Activated CD8-positive, alpha-beta memory T cell treated with anti-CD3 and anti-CD28 coated beads, Interleukin-2, amount 50 U/mL, for 24 hours (primary cell): ENCODE results near the gene RPS27.
"Not testable (repeated sequence)": the region's sequence is repeated elsewhere in the genome, so short reads cannot be mapped to it uniquely, and the experiment has no call there.

Experiments used
- DNase-seq: peaks from one replicate; pipeline ENCODE4 v3.0.0-alpha.2; 2020; ENCODE audit errors: extremely low read depth

RPS27 gene

DNA sequence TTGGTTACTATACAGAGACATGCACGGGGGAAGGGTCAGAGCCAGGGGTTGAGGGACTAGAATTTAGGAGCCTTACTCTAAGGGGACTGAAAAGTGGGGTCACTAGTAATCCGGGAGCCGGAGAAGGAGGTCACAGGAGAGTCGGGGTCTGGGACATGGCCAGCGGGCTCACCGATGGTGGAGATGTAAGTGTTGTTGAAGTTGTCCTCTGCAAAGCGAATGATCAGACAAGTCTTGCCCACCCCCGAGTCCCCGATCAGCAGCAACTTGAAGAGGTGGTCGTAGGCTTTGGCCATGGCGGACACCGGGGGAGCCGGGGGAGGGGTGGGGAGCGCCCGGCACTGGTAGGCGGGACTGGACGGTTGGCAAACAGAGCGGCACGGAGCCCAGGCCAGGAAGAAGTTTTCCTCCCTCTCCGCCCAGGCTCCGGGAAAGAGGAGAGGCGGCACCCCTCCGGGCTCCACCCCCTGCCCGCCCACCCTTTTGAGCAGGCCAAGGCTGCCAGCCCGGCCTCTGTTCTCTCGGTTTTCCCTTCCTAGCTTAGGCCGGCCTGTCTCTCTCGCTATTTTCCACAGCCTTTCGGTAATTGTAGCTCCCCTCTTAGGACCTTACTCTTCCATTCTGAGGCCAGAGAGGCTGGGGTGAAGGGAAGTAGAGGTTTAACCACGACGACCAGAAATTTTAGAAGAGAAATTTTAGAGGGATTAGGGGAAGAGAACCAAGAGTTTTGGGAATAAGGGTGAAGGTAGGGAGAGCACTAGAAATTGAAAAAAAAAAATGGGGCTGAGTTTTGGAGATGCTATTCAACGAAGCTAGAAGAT lies 4.4 kb upstream of the RPS27 start, which contains the start of gene RAB13:
Gene RAB13 (minus strand): TSS at position 399 of the 821 bp plus-strand sequence. CDS start 103 bp downstream, at position 296.
- no peak for DNase-seq

DNA sequence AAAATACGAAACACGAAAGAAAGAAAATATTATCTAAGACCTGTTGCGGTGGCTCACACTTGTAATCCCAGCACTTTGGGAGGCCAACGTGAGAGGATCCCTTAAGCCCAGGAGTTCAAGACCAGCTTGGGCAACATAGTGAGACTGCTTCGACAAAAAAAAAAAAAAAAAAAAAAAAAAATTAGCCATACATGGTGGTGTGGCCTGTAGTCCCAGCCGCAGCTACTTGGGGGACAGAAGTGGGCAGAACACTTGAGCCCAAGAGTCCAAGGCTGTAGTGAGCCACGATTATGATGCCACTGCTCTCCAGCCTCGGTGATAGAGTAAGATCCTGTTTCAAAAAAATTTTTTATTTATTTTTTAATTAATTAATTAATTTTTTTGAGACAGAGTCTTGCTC lies 2.9 kb upstream of the RPS27 start:
- no peak for DNase-seq

DNA sequence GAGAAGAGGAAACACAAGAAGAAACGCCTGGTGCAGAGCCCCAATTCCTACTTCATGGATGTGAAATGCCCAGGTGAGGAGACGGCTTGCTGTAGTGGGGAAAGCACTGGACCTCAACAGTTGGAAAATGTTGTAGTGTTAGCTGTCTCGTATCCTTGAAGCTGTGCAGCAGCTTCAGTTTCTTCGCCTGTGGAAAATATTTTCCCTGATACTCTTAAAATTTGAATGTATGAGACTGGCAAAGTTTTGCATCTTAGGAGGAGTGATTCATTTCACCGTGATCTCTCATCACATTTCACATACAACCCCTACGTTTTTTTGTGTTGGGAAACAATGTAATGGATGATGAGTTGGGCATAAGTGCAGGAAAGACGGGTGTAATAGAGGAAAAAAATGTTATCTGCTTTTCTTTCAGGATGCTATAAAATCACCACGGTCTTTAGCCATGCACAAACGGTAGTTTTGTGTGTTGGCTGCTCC lies 629 bp downstream of the RPS27 start:
- no peak for DNase-seq

DNA sequence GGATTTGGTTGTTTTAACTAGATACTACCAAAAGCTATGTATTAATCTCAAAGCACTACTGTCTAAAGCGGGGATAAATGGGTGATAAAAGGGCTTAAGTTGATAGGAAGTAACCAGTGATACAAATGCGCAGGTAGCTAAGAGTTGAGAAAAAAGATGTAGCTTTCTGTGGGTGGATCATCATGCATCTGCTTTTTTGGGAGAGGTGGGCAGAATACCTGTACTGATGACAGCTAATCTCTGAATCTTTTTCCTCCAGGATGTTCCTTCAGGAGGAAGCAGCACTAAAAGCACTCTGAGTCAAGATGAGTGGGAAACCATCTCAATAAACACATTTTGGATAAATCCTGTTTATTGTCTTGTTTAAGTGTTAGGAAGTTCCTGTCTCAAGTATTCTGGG lies 1.2 kb downstream of the RPS27 start:
- DNase-seq, result no peak

DNA sequence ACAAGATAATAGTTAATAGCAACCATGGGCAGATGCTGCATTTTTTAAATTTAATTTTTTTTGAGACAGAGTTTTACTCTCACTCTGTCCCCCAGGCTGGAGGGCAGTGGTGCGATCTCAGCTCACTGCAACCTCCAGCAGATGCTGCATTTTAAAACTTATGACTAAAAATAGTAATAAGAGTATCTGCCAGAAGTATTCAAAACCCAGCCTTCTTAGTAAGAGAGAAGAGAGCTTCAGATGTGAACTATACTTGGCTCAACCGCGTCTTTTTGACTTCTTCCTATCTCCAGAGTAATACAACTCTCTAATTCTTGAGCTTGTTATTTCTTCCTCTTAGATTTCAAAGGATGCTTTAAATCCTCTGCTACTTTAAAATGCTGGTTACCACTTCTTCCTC lies 4.6 kb downstream of the RPS27 start:
- no peak for DNase-seq

DNA sequence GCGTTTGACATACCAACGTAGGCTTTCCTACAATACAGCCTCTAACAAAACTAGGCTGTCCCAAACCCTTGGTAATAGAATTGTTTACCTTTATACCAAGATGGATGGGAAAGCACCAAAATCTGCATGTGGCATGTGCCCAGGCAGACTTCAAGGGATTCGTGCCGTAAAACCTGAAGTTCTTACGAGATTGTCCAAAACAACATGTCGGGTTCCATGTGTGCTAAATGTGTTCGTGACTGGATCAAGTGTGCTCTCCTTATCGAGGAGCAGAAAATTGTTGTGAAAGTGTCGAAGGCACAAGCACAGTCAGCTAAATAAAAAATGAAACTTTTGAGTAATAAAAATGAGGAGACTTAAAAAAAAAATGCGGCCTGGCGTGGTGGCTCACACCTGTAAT lies 5.1 kb downstream of the RPS27 start:
- DNase-seq, result no peak

DNA sequence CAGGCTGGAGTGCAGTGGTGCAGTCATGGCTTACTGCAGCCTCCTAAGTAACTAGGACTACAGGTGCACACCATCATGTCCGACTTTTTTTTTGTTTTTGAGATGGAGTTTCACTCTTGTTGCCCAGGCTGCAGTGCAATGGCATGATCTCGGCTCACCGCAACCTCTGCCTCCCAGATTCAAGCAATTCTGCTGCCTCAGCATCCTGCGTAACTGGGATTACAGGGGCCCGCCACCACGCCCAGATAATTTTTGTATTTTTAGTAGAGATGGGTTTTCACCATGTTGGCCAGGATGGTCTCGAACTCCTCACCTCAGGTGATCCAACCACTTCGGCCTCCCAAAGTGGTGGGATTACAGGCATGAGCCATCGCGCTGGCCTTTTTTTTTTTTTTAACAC lies 6.3 kb downstream of the RPS27 start:
- DNase-seq, result not testable (repeated sequence)

DNA sequence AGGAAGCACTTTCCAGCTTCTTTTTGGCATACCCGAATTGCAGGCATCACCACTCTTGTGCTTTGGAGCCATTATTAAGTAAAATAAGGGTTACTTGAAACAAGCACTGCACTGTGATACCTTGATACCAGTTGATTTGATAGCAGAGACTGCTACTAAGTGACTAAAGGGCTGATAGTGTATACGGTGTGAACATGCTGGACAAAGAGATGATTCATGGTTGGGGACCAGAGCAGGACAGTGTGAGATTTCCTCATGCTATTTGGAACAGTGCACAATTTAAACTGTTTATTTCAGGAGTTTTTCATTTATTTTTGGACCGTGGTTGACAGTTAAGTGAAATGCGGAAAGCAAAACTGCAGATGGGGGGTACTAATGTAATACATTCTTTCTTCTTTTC lies 9.9 kb downstream of the RPS27 start:
- DNase-seq, result no peak

DNA sequence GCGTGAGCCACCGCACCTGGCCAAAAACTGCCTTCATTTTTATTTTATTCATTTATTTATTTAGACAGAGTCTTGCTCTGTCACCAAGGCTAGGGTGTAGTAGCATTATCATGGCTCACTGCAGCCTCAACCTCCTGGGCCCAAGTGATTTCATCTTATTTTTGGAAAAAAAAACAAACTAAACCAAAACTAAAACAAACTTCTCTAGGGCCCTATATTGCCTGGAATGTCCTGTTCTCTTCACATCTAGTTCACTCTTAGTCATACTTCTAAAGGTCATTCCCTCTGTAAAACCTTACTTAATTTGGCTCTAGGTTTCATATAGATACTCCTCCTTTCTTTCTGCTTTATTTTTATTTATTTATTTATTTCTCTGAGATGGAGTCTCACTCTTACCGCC lies 15.6 kb downstream of the RPS27 start:
- DNase-seq, result no peak

DNA sequence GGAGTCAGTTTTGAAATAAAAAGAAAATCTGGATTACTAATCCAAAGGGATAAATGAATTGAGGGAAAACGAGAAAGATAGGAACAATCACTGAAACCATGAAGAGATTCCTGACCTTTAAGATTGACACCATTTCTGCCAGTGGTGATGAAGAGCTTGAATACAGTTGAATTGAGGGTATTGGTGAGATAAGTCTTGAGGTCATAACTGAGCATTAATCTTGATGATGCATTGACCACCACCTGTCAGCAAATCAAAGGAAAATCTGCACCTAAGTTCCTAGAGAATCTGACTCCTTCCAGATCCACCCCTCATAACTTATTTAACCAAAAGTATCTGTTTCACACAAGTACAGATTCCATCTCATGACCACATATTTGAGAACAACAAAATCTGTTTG lies 21.6 kb downstream of the RPS27 start:
- DNase-seq, result no peak

DNA sequence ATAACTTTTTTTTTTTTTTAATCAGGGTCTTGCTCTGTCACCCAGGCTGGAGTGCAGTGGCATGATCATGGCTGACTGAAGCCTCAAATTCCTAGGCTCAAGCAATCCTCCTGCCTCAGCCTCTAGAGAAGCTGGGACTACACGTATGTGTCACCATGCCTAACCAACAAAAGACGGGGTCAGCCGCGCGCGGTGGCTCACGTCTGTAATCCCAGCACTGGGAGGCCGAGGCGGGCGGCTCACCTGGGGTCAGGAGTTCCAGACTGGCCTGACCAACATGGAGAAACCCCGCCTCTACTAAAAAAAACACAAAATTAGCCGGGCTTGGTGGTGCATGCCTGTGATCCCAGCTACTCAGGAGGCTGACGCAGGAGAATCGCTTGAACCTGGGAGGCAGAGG lies 22.0 kb downstream of the RPS27 start:
- DNase-seq, result not testable (repeated sequence)

DNA sequence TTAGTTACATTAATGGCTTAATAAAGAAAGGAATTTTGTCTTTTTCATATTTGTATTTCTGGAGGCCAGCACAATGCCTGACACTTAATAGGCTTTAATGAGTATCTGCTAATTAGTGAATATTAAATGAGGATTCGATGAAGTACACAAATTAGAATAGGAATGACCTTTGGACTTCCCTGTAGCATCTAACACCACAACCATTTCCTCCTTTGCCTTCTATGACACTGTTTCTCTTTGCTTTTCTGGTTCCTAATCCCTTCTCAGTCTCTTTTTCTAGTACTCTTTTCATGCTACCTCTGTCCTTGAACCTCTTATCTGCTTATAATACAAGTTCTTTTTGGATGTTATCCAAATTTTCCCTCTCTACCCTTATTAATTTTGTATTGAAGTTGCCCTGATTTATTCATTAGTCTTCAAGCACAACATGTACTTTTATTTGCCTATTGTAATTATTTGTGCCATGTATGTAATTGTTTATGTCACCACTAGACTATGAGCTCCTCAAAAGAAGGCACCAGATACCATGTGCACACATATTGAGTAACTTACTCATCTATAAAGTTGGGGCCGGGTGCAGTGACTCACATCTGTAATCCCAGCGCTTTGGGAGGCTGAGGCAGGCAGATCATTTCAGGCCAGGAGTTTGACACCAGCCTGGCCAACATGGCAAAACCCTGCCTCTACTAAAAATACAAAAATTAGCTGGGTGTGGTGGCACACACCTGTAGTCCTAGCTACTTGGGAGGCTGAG lies 23.8 kb downstream of the RPS27 start:
- no peak for DNase-seq

DNA sequence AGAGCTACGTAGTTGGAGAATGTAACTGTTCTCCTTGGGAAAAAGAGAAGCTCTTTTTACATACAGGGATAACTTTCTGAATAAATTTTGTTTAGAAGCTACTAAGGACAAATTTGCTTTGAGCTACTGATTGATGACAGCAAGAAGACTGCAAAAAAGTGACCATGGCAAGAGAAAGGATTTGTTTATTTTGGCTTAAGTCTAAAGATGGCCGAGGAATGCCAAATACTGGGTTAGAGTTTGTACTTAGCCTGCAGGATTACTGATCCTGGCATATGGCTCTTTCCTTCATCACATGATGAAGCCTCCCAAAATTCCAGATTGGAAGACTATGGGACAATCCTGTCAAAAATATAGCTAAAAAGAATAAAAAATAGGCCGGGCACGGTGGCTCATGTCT lies 28.7 kb downstream of the RPS27 start:
- no peak for DNase-seq

DNA sequence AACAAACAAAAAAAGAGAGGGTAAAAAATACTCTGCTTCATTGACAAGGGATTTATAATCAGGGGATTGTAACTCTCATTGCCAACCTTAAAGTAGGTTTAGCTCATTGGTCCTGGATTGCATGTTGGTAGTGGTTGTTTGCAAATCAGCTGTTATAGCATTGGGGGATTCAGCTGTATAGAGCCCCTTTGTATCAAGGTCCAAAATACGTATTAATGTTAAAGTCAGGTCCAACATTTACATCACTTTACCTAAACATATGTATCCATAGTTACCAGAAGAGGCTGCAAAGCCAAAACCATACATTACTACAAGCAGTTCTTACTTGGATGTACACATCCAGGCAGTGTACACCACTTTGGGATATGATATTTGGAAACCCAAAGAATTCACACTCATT lies 29.4 kb downstream of the RPS27 start:
- no peak for DNase-seq

DNA sequence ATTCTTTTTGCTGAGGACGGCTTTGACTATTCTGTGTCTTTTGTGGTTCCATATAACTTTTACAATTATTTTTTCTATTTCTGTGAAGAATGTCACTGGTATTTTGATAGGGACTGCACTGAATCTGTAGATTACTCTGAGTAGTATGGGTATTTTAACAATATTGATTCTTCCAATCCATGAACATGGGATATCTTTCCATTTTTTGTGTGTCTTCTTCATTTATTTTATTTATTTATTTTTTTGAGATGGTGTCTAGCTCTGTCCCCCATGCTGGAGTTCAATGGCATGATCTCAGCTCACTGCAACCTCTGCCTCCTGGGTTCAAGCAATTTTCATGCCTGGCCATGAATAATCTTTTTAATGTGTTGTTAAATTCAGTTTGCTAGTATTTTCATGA lies 43.1 kb downstream of the RPS27 start:
- DNase-seq, result not testable (repeated sequence)
